HUES6 (cell line): ENCODE measurements around the gene PAK4.
"Not testable (repeated sequence)": the region's sequence is repeated elsewhere in the genome, so short reads cannot be mapped to it uniquely, and the experiment has no call there.

Experiments used
- H3K27ac ChIP-seq: 2 replicates; pipeline ENCODE4 v1.7.0; 2013; ENCODE audit warnings: low read depth, mild to moderate bottlenecking, low read length, inconsistent platforms
- H3K27me3 ChIP-seq: 2 replicates; pipeline ENCODE4 v1.6.1; 2013; ENCODE audit warnings: low read length; ENCODE audit not compliant: control insufficient read depth, insufficient read depth
- H3K36me3 ChIP-seq: 2 replicates; pipeline ENCODE4 v1.6.1; 2013; ENCODE audit warnings: low read length; ENCODE audit not compliant: control insufficient read depth, insufficient read depth
- H3K4me1 ChIP-seq: 2 replicates; pipeline ENCODE4 v1.6.1; 2013; ENCODE audit warnings: low read length; ENCODE audit not compliant: control insufficient read depth, insufficient read depth
- H3K4me3 ChIP-seq: 2 replicates; pipeline ENCODE4 v1.5.1; 2013; ENCODE audit warnings: low read depth, low read length
- H3K9ac ChIP-seq: one replicate; pipeline ENCODE4 v1.6.1; 2013; ENCODE audit warnings: mild to moderate bottlenecking, low read length
- H3K9me3 ChIP-seq: 2 replicates; pipeline ENCODE4 v1.6.1; 2013; ENCODE audit warnings: low read depth, low read length; ENCODE audit not compliant: control insufficient read depth, insufficient read depth

The PAK4 gene

DNA sequence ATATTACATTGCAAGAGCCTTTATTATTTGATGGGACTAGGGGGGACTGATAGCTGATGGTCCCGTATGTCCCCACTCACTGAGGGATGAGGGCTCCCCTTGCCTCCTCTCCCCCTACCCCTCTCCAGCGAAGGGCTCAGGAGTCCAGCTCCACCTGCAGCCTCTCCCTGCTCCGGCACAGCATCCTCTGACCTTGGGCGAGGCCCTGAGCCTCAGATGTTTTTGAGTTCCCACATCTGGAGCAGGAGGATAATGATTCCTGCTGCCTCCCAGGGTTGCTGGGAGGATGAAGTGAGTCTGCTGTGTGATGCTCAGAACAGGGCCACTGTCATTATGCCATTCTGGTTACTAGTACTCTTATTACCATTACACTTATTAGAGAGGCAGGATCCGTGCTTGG lies 15.0 kb downstream of the PAK4 start:
- H3K27ac ChIP-seq: no peak overlapping the region
- H3K9me3 ChIP-seq: no peaks in the 10 kb centered on the region
- no peak overlapping the region for H3K9ac ChIP-seq
- H3K4me3 ChIP-seq: no peak overlapping the region
- peaks cover 66% of the 10 kb centered on the region for H3K4me1 ChIP-seq
- H3K36me3 ChIP-seq: no peaks in the 10 kb centered on the region
- H3K27me3 ChIP-seq: no peaks in the 10 kb centered on the region

DNA sequence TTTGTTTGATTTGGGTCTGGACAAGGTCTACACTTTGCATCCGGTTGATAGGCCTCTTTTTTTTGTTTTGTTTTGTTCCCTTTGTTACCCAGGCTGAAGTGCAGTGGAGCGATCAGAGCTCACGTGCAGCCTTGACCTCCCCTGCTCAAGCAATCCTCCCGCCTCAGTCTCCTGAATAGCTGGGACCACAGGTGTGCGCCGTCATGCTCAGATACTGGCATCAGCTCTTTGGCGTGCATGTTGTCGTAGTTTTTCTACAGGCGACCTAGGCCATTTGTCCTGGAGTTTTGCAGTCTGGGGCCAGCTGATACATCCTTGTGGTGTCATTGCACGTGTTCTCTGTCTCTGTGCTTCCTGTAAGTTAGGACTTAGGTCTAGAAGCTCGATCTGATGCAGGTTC lies 16.3 kb downstream of the PAK4 start:
- no peak overlapping the region for H3K27ac ChIP-seq
- no peaks in the 10 kb centered on the region for H3K27me3 ChIP-seq
- H3K4me1 ChIP-seq: peaks cover 65% of the 10 kb centered on the region
- no peak overlapping the region for H3K9ac ChIP-seq
- H3K4me3 ChIP-seq: no peak overlapping the region
- H3K9me3 ChIP-seq: no peaks in the 10 kb centered on the region
- no peaks in the 10 kb centered on the region for H3K36me3 ChIP-seq

DNA sequence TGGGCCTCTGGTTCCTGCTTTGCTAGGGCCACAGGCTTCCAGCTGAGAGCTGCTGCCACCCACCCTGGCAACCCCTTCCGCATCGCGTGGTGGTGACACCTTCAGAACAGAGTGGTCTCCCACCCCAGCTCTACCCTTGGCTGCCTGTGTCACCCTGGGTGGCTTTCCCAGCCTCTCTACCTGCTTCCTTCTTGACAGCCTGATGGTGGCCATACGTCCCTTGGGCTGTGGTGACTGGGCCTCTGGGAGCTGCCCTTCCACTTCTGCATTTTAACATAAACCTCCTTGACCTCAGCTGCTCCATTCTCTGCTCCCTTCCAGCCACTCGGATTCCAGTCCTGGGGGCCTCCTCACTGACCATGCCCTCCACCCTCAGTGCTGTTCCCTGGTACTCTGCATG lies 17.0 kb downstream of the PAK4 start:
- Histone ChIP-seq H3K9me3 (no peaks in the 10 kb centered on the region), H3K27me3 (no peaks in the 10 kb centered on the region), H3K4me1 (peaks cover 65% of the 10 kb centered on the region), H3K4me3 (no peak overlapping the region), H3K9ac (no peak overlapping the region), H3K36me3 (no peaks in the 10 kb centered on the region), H3K27ac (no peak overlapping the region)

DNA sequence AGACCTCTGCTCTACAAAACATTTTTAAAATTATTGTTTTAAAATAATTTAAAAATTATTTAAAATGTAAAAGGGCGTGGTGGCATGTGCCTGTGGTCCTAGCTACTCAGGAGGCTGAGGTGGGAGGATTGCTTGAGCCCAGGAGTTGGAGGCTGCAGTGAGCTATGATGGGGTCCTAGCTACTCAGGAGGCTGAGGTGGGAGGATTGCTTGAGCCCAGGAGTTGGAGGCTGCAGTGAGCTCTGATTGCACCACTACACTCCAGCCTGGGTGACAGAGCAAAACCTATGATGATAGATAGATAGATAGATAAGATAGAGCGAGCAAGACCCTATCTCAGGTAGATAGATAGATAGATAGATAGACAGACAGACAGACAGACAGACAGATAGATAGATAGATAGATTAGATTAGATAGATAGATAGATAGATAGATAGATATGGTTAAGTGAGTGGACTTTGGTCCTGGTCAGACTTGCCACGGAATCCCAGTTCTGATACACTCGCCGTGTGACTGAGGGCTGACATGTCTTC lies 18.2 kb downstream of the PAK4 start:
- H3K9ac ChIP-seq, H3K27ac ChIP-seq, H3K9me3 ChIP-seq, H3K27me3 ChIP-seq, H3K36me3 ChIP-seq, H3K4me3 ChIP-seq: not testable (repeated sequence)
- H3K4me1 ChIP-seq: peaks cover 57% of the 10 kb centered on the region

DNA sequence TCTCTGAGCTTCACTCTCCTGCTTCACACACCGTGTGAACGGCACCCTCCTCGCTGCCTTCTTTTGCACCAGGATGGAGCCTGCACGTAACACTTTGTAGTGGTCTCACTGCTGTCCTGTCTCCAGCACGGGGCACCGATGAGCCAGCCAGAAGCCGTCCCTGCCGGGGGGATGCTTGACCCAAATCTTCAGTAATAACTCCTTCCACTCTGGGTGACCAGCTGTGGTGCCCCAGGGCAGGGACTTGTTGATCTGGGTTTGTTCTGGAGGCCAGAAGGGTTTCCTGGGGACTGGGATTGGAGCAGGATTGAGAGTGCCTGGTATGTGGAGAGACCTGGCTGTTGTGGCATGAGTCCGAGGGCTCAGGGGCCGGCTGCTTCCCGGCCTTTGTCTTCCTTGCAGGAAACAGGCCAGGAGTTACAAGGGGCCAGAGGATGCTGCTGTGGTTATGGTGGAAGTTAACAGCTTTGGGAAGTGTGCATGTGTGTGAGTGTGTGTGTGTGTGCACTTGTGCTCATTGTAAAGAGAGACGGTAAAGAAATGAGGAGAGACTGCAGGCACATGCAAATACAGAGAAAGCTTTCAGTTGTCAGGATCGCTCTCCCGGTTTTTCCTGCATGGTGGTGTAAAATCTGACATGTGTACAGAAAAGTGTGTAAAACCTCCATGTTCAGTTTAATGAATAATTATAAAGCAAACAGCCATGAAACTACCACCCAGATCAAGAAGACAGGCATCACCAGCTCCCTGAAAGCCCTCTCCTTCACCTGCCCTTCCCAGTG lies 18.9 kb downstream of the PAK4 start:
- Histone ChIP-seq H3K4me1 (peaks cover 50% of the 10 kb centered on the region), H3K9me3 (peaks cover 5% of the 10 kb centered on the region; the same call in 1 of the 2 replicates), H3K27ac (no peak overlapping the region), H3K9ac (no peak overlapping the region), H3K27me3 (no peaks in the 10 kb centered on the region), H3K36me3 (0 out of 2 replicates have a peak, but pooled peaks cover 5% of the 10 kb centered on the region), H3K4me3 (no peak overlapping the region)

DNA sequence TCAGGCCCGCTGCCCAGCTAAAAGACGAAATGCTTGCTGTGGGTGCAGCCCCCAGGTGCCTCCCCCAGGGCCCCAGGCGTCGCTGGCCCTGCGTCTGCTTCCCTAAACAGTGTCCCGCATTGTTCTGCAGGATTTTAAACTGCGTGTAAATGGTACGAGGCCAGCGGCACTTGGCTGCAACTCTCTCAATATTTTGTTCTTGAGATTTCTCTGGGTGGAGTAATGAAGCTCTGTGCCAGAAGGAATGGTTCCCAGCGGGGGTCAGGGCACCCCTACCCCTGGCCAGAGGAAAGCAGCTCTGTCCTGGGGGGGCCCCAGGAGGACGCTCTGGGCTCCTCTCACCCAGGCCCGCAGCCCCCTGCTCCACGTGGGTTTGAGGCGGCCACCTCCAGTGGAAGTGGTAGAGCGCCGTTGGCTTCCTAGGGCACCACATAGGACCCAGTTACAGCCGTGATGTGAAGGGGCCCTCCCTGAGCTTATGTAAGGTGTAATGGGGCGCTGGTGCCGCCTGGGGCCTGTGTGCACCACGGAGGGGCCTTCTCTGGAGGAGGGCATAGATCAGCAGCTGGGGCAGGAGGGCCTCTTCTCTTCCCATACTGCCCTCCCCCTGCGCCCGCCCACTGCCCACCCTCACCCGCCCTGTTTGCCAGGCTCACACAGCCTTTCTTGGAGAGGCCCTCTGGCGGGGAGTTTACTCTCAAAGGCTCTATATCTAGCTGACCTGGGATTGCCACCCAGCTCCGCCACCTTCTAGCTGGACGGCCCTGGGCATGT lies 19.8 kb downstream of the PAK4 start:
- H3K4me1 ChIP-seq: peaks cover 46% of the 10 kb centered on the region
- H3K9ac ChIP-seq: no peak overlapping the region
- H3K27ac ChIP-seq: no peak overlapping the region

DNA sequence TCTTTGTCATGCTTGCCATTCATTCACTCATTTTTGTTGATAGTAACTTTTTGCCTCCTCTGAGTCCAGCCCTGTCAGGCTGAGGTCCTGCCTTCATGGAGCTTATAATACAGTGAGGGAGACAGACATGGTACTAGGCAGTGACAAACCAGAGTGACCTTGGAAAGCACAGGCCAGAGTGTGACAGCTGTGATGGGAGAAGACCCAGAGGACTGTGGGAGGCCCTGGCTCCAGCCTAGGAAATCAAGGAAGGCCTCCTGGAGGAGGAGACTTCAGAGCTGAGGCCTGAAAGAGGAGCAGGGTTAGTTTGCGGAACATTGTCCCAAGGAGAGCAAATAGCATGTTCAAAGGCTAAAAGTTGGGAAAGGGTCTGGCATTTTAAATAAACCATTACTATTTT lies 20.5 kb downstream of the PAK4 start:
- Histone ChIP-seq H3K36me3 (0 out of 2 replicates have a peak, but pooled peaks cover 5% of the 10 kb centered on the region), H3K27me3 (no peaks in the 10 kb centered on the region), H3K27ac (no peak overlapping the region), H3K9me3 (peaks cover 5% of the 10 kb centered on the region; the same call in 1 of the 2 replicates), H3K9ac (no peak overlapping the region), H3K4me3 (no peak overlapping the region), H3K4me1 (peaks cover 40% of the 10 kb centered on the region)

More for the DNA sequence above, 19.8 kb downstream of the PAK4 start:
- peaks cover 5% of the 10 kb centered on the region; the same call in 1 of the 2 replicates for H3K9me3 ChIP-seq
- 0 out of 2 replicates have a peak, but pooled peaks cover 5% of the 10 kb centered on the region for H3K36me3 ChIP-seq
- no peak overlapping the region for H3K4me3 ChIP-seq
- H3K27me3 ChIP-seq: no peaks in the 10 kb centered on the region

DNA sequence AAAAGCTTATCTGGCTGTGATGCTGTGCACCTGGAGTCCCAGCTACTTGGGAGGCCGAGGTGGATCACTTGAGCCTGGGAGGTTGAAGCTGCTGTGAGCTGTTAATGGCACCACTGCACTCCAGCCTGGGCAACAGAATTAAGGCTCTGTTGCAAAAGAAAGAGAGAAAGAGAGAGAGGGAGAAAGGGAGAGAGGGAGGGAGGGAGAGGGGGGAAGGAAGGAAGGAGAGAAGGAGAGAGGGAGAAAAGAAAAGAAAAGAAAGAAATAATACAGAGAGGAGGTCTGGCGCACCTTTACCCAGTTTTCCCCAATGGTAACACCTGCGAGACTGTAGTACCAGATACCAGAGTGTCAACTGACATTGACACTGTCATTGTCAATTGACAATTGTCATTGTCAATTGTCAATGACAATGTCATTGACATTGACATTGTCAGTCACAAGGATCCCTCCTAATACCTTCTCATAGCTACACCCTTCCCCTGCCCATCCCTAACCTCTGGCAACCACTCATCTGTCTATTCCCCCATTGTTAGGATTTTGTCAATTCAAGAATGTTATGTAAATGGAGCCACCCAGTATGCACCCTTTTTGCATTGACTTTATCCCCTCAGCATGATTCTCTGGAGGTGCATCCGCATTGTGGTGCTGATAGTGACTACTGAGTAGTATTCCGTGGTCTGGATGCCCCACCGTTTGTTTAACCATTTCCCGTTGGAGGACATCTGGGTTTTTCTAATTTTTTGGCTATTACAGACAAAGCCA lies 21.3 kb downstream of the PAK4 start:
- Histone ChIP-seq H3K27me3 (no peaks in the 10 kb centered on the region), H3K4me1 (peaks cover 40% of the 10 kb centered on the region), H3K27ac (no peak overlapping the region), H3K4me3 (no peak overlapping the region), H3K9ac (no peak overlapping the region), H3K9me3 (peaks cover 5% of the 10 kb centered on the region; the same call in 1 of the 2 replicates), H3K36me3 (0 out of 2 replicates have a peak, but pooled peaks cover 5% of the 10 kb centered on the region)

DNA sequence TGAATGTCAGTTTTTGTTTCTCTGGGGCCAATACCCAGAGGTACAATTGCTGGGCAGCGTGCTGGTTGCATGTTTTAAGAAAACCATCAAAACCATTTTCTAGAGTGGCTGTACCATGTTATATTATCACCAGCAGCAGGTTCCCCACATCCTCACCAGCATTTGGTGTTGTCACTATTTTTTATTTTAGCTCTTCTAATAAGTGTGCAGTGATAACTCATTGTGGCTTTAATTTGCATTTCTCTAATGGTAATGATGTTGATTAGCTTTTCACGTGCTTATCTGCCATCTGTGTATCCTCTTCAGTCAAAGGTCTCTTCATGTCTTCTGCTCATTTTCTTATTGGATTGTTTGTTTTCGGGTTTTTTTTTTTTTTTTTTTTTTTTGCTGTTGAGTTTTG lies 21.9 kb downstream of the PAK4 start:
- no peaks in the 10 kb centered on the region for H3K27me3 ChIP-seq
- H3K36me3 ChIP-seq: 0 out of 2 replicates have a peak, but pooled peaks cover 5% of the 10 kb centered on the region
- no peak overlapping the region for H3K27ac ChIP-seq
- peaks cover 40% of the 10 kb centered on the region for H3K4me1 ChIP-seq
- H3K9ac ChIP-seq: no peak overlapping the region
- H3K4me3 ChIP-seq: no peak overlapping the region
- peaks cover 5% of the 10 kb centered on the region; the same call in 1 of the 2 replicates for H3K9me3 ChIP-seq

DNA sequence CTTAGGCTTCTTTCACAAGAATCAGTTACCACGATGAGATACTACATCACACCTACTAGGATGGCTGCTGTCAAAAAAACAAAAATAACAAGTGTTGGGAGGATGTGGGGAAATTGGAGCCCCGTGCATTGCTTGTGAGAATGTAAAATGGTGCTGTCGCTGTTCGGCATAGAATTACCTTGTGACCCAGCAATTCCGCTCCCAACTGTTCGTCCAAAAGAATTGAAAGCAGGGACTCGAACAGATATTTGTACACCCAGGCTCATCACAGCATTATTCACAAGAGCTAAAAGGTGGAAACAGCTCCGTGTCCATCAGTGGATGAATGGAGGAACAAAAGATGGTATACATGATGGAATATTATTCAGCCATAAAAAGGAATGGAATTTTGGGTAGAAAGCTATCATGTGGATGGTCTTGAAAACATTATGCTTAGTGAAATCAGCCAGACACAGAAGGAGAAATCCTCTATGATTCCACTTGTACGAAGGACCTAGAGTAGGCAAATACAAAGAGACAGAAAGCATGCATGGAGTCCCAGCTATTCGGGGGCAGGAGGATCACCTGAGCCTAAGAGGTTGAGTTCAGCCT lies 23.4 kb downstream of the PAK4 start:
- 0 out of 2 replicates have a peak, but pooled peaks cover 5% of the 10 kb centered on the region for H3K36me3 ChIP-seq
- H3K27ac ChIP-seq: no peak overlapping the region
- no peak overlapping the region for H3K9ac ChIP-seq
- H3K4me3 ChIP-seq: no peak overlapping the region
- H3K27me3 ChIP-seq: no peaks in the 10 kb centered on the region
- peaks cover 5% of the 10 kb centered on the region; the same call in 1 of the 2 replicates for H3K9me3 ChIP-seq
- H3K4me1 ChIP-seq: peaks cover 39% of the 10 kb centered on the region
